Effector memory CD4-positive, alpha-beta T cell (primary cell): ENCODE measurements around the gene RALA.

Experiments
- DNase-seq, 3 donors: peaks; one replicate each; pipeline ENCODE4 v3.0.0-alpha.2; 2020
- H3K27ac ChIP-seq: 2 replicates; pipeline ENCODE4 v1.7.0; 2013; ENCODE audit warnings: mild to moderate bottlenecking, low read length, moderate library complexity; ENCODE audit not compliant: insufficient read depth, poor library complexity, severe bottlenecking
- H3K27me3 ChIP-seq: replicated peaks from 2 replicates; pipeline ENCODE4 v1.7.0; 2013; ENCODE audit warnings: mild to moderate bottlenecking, low read length; ENCODE audit not compliant: insufficient read depth, control insufficient read depth, poor library complexity, severe bottlenecking
- H3K36me3 ChIP-seq: 2 replicates; pipeline ENCODE4 v1.7.0; 2013; ENCODE audit warnings: mild to moderate bottlenecking, low read length, moderate library complexity; ENCODE audit not compliant: control insufficient read depth, insufficient read depth
- H3K4me1 ChIP-seq: 2 replicates; pipeline ENCODE4 v1.7.0; 2013; ENCODE audit warnings: low read length, mild to moderate bottlenecking; ENCODE audit not compliant: control insufficient read depth, insufficient read depth, poor library complexity, severe bottlenecking
- H3K4me3 ChIP-seq: 2 replicates; pipeline ENCODE4 v1.7.0; 2013; ENCODE audit warnings: low read length, low read depth, mild to moderate bottlenecking; ENCODE audit not compliant: insufficient read depth, poor library complexity, severe bottlenecking
- H3K9me3 ChIP-seq: 2 replicates; pipeline ENCODE4 v1.7.0; 2013; ENCODE audit warnings: mild to moderate bottlenecking, low read length, moderate library complexity; ENCODE audit not compliant: control insufficient read depth

RALA gene

DNA sequence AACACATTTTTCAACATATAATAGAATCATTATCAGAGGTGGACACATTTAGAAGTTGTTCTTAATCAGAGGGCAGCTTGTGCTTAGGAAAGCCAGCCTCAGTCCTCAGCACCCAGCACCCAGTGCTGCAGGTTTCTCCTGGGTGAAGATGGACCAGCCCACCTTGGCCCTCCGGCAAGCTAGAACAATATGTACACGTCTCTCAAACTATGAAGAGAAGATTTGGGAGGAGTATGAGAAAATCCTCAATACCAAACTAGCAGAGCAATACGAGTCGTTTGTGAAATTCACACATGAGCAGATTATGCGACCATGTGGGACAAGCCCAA is 13.5 kb upstream of the RALA start:
- no peak for DNase-seq
- H3K4me1 ChIP-seq, result peaks cover 6% of the 10 kb centered on the region
- no peak overlapping the region for H3K4me3 ChIP-seq
- H3K9me3 ChIP-seq, result no peaks in the 10 kb centered on the region
- H3K27ac ChIP-seq, result no peak overlapping the region
- no peaks in the 10 kb centered on the region for H3K27me3 ChIP-seq
- no peaks in the 10 kb centered on the region for H3K36me3 ChIP-seq

DNA sequence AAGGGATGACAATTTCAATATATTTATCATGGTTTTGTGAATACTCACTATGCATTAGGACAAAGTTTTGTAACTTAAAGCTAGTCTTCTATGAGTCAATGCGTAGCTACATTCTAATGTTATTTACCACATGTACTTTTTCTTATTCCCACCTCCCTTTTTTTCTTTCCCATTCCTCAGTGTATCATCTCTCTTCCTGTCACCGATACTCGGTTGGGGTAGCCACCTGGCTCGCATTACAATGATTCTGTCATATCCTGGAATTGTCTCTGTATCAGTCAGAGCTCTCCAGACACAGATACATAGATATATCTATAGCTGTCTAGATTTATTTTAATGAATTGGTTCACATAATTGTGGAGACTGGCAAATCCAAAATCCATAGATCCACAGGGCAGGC is 9.8 kb upstream of the RALA start:
- Histone ChIP-seq H3K27ac (no peak overlapping the region), H3K27me3 (no peaks in the 10 kb centered on the region), H3K9me3 (no peaks in the 10 kb centered on the region), H3K4me3 (no peak overlapping the region), H3K36me3 (no peaks in the 10 kb centered on the region), H3K4me1 (no peaks in the 10 kb centered on the region)
- DNase-seq, result no peak

DNA sequence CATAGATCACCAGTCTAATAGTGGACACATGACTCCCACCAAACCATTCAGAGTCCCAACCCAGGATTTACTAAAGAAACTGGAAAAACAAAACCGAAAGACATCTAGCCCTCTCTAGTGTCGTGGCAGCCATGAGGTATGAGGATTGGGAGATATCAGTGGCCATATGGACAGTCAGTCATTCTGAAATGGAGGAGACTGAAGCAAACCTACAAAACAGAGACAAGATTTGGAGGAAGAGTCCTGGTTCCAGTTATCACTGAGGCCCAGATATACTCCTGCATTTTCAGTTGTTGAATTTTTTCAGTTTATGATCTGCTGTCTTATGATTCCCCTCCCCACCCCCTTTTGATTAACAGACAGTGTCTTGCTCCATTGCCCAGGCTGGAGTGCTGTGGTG is 9.1 kb upstream of the RALA start:
- Histone ChIP-seq H3K9me3 (no peaks in the 10 kb centered on the region), H3K36me3 (no peaks in the 10 kb centered on the region), H3K4me1 (no peaks in the 10 kb centered on the region), H3K4me3 (no peak overlapping the region), H3K27ac (no peak overlapping the region), H3K27me3 (no peaks in the 10 kb centered on the region)
- DNase-seq, result no peak

DNA sequence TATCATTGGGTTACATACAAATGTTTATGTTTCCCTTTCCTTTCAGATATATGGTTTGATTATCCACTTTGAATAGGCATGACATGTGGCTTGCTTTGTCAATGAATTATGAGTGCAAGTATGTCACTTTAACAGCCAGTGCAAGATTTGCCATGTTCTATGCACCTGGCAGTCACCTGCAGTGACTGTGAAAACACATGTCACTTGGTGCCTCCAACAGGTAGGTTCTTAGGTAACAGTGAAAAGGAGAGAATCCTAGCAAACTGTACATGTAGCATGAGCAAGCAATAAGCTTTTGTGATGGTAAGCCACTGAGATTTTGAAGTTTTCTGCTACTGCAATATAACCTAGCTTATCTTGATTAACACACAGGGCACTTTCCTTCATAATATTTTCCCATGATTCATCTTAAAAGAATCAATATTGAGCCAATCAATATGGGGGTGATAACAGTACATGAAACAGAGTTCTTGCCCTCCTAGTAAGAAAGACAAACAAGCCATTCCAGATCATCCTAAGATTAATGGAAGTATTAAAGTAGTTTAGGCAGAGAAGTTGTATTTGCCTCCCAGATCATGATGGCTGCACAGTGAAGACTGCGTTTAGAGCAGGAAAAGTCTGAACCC is 7.9 kb upstream of the RALA start:
- Histone ChIP-seq H3K4me3 (no peak overlapping the region), H3K36me3 (no peaks in the 10 kb centered on the region), H3K9me3 (no peaks in the 10 kb centered on the region), H3K4me1 (no peaks in the 10 kb centered on the region), H3K27ac (no peak overlapping the region), H3K27me3 (no peaks in the 10 kb centered on the region)
- DNase-seq, result no peak

DNA sequence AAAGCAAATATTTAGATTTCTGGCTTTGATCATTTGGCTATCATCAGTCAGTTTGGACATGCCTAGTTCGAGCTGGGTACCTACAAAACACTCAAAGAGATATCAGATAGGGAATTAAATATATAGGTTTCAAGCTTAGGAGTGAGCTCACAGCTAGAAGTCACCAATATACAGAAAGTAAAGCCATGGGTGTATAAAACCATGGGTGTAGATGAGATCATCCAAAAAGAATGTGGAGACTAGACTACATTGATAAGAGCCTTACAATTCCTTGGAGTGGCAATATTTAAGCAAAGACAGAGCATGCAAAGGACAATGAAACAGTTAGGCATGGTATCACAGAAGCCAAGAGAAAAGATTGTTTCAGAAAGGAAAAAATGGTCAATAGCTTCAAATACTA is 7.2 kb upstream of the RALA start:
- H3K27me3 ChIP-seq, result no peaks in the 10 kb centered on the region
- H3K27ac ChIP-seq, result no peak overlapping the region
- no peak overlapping the region for H3K4me3 ChIP-seq
- H3K36me3 ChIP-seq, result no peaks in the 10 kb centered on the region
- DNase-seq, result no peak
- H3K9me3 ChIP-seq, result no peaks in the 10 kb centered on the region
- H3K4me1 ChIP-seq, result no peaks in the 10 kb centered on the region

DNA sequence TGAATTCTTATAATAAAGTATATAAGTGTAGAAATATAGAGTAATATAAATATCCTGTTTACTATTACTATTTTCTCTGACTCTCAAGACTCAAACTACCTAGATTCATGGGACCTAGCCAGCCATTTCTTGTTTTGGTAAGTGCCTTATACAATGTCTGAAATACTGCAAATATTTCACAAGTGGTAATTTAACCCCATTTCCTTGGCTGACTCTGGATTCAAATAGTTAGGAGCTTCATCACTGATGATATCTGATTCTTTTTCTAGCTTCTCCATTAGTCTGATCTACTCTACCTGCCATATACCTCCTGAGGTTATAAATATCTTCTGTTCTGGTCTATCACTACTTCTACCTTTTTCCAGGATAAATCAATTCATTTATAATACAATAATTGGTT is 6.4 kb upstream of the RALA start:
- Histone ChIP-seq H3K27ac (no peak overlapping the region), H3K9me3 (no peaks in the 10 kb centered on the region), H3K36me3 (no peaks in the 10 kb centered on the region), H3K4me3 (no peak overlapping the region), H3K27me3 (no peaks in the 10 kb centered on the region), H3K4me1 (no peaks in the 10 kb centered on the region)
- DNase-seq, result no peak

DNA sequence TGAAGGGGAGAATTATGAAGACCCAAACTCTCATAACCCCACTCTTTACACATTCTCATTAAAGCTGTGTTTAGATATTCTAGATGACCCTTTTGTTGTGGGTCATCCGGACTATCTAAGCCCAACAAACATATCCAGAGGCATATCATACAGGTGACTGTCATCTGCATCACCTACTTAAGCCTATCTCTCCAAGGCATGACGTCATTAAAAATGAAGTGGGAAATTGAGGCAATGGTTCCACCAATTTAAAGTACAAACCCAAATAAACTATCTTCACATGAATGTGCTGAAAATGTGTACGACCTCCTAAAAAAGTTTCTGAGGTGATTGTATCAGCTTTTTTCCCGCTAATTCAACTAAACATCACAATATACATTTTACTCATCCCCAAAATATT is 4.5 kb upstream of the RALA start:
- Histone ChIP-seq H3K36me3 (no peaks in the 10 kb centered on the region), H3K4me3 (no peak overlapping the region), H3K27me3 (no peaks in the 10 kb centered on the region), H3K9me3 (no peaks in the 10 kb centered on the region), H3K4me1 (no peaks in the 10 kb centered on the region), H3K27ac (no peak overlapping the region)
- DNase-seq, result no peak

DNA sequence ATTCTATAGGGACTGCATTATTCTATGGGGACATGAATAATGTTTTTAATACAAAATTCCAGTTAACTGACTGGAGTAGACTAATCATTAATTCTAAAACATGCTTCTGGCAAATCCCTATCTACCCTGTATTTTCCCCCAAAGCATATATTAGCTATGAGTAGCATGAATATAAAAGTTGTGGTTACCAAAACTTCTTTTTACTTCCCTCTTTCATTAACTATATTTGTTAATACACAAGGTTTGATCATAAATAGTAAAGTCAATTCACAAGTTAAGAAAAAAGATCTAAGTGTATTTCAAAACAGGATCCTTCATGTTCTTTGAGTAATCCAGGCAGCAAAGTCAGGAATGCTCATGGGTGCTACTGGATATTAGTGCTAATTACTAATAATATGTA is 2.9 kb upstream of the RALA start:
- H3K9me3 ChIP-seq, result no peaks in the 10 kb centered on the region
- H3K27me3 ChIP-seq, result no peaks in the 10 kb centered on the region
- no peaks in the 10 kb centered on the region for H3K36me3 ChIP-seq
- no peak overlapping the region for H3K27ac ChIP-seq
- no peak for DNase-seq
- H3K4me1 ChIP-seq, result peaks cover 12% of the 10 kb centered on the region
- no peak overlapping the region for H3K4me3 ChIP-seq

DNA sequence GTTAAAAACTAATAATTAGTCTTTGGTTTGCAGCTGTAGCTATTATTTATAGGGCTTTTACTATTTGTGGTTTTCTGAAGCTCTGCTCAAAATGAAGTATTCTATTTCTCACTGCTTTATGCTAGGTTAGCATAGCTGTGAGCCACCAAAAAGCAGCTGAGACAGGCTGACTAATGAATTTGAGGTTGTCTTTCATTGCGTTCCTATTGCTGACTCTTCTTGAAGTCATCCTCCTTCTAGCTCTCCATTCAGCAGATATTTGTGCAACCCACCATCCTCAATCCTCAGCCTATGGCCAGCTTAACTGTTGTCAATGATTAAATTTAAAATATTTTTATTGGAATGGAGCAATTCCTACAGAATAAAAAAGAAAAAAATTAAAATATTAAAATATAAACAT is 2.1 kb upstream of the RALA start:
- H3K9me3 ChIP-seq, result no peaks in the 10 kb centered on the region
- no peak for DNase-seq
- H3K4me1 ChIP-seq, result peaks cover 12% of the 10 kb centered on the region
- no peaks in the 10 kb centered on the region for H3K27me3 ChIP-seq
- no peaks in the 10 kb centered on the region for H3K36me3 ChIP-seq
- H3K4me3 ChIP-seq, result no peak overlapping the region
- no peak overlapping the region for H3K27ac ChIP-seq

DNA sequence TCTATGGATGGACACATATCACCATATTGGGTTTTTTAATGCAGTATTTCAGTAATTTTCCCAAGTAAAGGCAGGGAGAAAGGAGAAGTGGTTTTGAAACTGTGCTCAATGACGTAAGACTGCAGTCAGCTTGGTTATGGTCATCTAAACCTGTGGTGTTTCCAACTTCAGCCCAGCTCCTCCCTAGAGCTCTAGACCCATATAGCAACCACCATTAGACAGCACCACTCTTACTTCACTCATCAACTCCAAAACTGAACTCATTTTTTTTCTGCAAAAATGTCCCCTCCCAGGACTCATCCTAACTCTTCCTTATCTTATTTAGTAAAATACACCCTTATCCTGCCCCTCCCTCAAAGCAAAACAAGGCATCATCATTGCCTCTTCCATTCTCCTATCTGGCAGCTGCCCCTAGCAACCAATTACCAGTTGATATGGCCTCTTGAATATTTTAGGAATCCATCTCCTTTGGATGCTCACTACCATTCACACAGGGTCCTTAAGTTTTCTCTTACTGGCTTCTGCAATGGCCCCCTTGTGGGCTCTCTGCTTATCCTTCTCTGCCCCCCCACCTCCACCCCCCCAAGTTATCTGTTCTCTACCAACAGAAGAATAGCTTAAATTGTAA is 1.5 kb upstream of the RALA start:
- Histone ChIP-seq H3K9me3 (no peaks in the 10 kb centered on the region), H3K36me3 (no peaks in the 10 kb centered on the region), H3K27ac (no peak overlapping the region), H3K4me1 (peaks cover 12% of the 10 kb centered on the region), H3K4me3 (no peak overlapping the region), H3K27me3 (no peaks in the 10 kb centered on the region)
- DNase-seq, result no peak
